Loucy (cell line): ENCODE data around the gene WDR5B.
A peak's percentile ranks its signal among the peaks of the same experiment; 100 is the strongest.

ENCODE experiments used
- H2AFZ ChIP-seq: fragments of 200-600 bp; sonication (generic); 2 replicates; pipeline ENCODE4 v1.6.0; 2016; ENCODE audit warnings: antibody characterized with exemption, mild to moderate bottlenecking, low read length, moderate library complexity
- H3F3A ChIP-seq: fragments of 200-600 bp; 2 replicates; pipeline ENCODE4 v1.6.0; 2016; ENCODE audit warnings: antibody characterized with exemption, low read depth, mild to moderate bottlenecking
- H3K27me3 ChIP-seq: fragments of 200-600 bp; sonication (generic); 2 replicates; pipeline ENCODE4 v1.6.1; 2014; ENCODE audit warnings: low read length, mild to moderate bottlenecking; ENCODE audit not compliant: insufficient read depth, poor library complexity, severe bottlenecking
- H3K36me3 ChIP-seq: fragments of 200-600 bp; sonication (generic); 2 replicates; pipeline ENCODE4 v1.6.1; 2016; ENCODE audit warnings: low read length; ENCODE audit not compliant: insufficient read depth
- H3K4me1 ChIP-seq: fragments of 200-600 bp; sonication (generic); 2 replicates; pipeline ENCODE4 v1.5.1; 2014; ENCODE audit warnings: low read length, mild to moderate bottlenecking; ENCODE audit not compliant: insufficient read depth, poor library complexity, severe bottlenecking
- H3K4me2 ChIP-seq: fragments of 200-600 bp; sonication (generic); 2 replicates; pipeline ENCODE4 v1.6.0; 2014; ENCODE audit warnings: antibody characterized with exemption, low read length, low read depth, mild to moderate bottlenecking; ENCODE audit not compliant: poor library complexity, severe bottlenecking
- H3K4me3 ChIP-seq: fragments of 200-600 bp; sonication (generic); 2 replicates; pipeline ENCODE4 v1.5.1; 2014; ENCODE audit warnings: low read length, mild to moderate bottlenecking, mixed read lengths; ENCODE audit not compliant: poor library complexity, severe bottlenecking
- H3K79me2 ChIP-seq: fragments of 200-600 bp; sonication (generic); 2 replicates; pipeline ENCODE4 v1.6.1; 2014; ENCODE audit warnings: low read length; ENCODE audit not compliant: insufficient read depth
- H3K9ac ChIP-seq: fragments of 200-600 bp; sonication (generic); 2 replicates; pipeline ENCODE4 v1.6.0; 2014; ENCODE audit warnings: mild to moderate bottlenecking, low read depth, low read length, moderate library complexity; ENCODE audit not compliant: poor library complexity, severe bottlenecking
- H3K9me2 ChIP-seq: fragments of 200-600 bp; sonication (generic); replicated peaks from 2 replicates; pipeline ENCODE4 v1.6.1; 2016; ENCODE audit warnings: low read depth, low read length, mixed read lengths
- H3K9me3 ChIP-seq: fragments of 200-600 bp; sonication (generic); 2 replicates; pipeline ENCODE4 v1.6.1; 2014; ENCODE audit warnings: mild to moderate bottlenecking, antibody characterized with exemption, low read length, low read depth; ENCODE audit not compliant: insufficient read depth
- H4K20me1 ChIP-seq: fragments of 200-600 bp; sonication (generic); 2 replicates; pipeline ENCODE4 v1.6.0; 2014; ENCODE audit warnings: antibody characterized with exemption, low read length, mild to moderate bottlenecking; ENCODE audit not compliant: insufficient read depth, poor library complexity, severe bottlenecking
- EZH2phosphoT487 ChIP-seq: fragments of 200-600 bp; IDR thresholded peaks from 2 replicates; pipeline ENCODE4 v1.6.1; 2018; ENCODE audit warnings: antibody characterized with exemption, mild to moderate bottlenecking, moderate library complexity, borderline replicate concordance
- TF ChIP-seq, protein P1 (sequence below): fragments of 200-600 bp; sonication (generic); conservative IDR thresholded peaks from 2 replicates; pipeline ENCODE4 v1.5.1; 2014; ENCODE audit warnings: mild to moderate bottlenecking, antibody characterized with exemption, low read length

WDR5B gene

DNA sequence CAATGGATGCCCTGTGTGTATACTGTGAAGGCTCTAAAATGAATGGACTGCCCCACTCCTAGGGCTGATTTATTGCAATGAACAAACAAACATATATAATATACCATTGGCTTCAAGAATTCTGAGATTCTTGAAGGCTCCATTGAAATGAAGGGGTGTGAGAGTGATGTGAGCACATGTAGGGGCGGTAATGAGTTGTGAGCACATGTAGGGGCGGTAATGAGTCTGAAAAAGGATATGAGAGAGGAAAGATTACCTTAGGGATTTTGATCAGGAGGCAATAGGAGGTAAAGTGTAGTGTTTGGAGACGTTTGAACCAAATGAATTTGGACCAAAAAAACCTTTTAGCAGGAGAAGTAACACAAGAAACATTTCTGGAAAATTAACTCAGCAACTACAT is 28.2 kb downstream of the WDR5B start:
- H2AFZ ChIP-seq: no peak overlapping the region
- H3K4me1 ChIP-seq: peaks cover 52% of the 10 kb centered on the region
- no peaks in the 10 kb centered on the region for H3K9me2 ChIP-seq
- H3K36me3 ChIP-seq: no peaks in the 10 kb centered on the region
- H3K79me2 ChIP-seq: peaks cover 83% of the 10 kb centered on the region
- H3K9ac ChIP-seq: no peak overlapping the region
- peaks cover 11% of the 10 kb centered on the region for H4K20me1 ChIP-seq
- no peaks in the 10 kb centered on the region for H3K9me3 ChIP-seq
- H3F3A ChIP-seq: no peaks in the 10 kb centered on the region
- H3K4me2 ChIP-seq: peak overlapping the region; percentile 98
- peak overlapping the region; percentile 91 for H3K4me3 ChIP-seq
- no peaks in the 10 kb centered on the region for H3K27me3 ChIP-seq
- TF ChIP-seq, protein P1, sequence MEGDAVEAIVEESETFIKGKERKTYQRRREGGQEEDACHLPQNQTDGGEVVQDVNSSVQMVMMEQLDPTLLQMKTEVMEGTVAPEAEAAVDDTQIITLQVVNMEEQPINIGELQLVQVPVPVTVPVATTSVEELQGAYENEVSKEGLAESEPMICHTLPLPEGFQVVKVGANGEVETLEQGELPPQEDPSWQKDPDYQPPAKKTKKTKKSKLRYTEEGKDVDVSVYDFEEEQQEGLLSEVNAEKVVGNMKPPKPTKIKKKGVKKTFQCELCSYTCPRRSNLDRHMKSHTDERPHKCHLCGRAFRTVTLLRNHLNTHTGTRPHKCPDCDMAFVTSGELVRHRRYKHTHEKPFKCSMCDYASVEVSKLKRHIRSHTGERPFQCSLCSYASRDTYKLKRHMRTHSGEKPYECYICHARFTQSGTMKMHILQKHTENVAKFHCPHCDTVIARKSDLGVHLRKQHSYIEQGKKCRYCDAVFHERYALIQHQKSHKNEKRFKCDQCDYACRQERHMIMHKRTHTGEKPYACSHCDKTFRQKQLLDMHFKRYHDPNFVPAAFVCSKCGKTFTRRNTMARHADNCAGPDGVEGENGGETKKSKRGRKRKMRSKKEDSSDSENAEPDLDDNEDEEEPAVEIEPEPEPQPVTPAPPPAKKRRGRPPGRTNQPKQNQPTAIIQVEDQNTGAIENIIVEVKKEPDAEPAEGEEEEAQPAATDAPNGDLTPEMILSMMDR: peak; percentile 31
- TF ChIP-seq EZH2phosphoT487: no peak

GRCh38 chr3:122383771-122384697 is 31.8 kb downstream of the WDR5B start, which contains the start of gene FAM162A:
Gene FAM162A (plus strand): TSS chr3:122384182. CDS start chr3:122384266, 84 bp downstream.
- Histone ChIP-seq H3K9me2 (no peaks in the 10 kb centered on the region), H3F3A (no peaks in the 10 kb centered on the region), H3K4me3 (peak within 1 kb of the TSS; percentile 91), H3K27me3 (no peaks in the 10 kb centered on the region), H4K20me1 (peaks cover 7% of the 10 kb centered on the region), H3K36me3 (no peaks in the 10 kb centered on the region), H3K9ac (peak within 1 kb of the TSS; percentile 87), H3K9me3 (no peaks in the 10 kb centered on the region), H3K4me2 (peak within 1 kb of the TSS; percentile 98), H3K79me2 (peaks cover 87% of the 10 kb centered on the region), H2AFZ (peak within 1 kb of the TSS; percentile 93), H3K4me1 (peaks cover 56% of the 10 kb centered on the region)
- TF ChIP-seq, protein P1: peak; percentile 62
- no peak for TF ChIP-seq EZH2phosphoT487

DNA sequence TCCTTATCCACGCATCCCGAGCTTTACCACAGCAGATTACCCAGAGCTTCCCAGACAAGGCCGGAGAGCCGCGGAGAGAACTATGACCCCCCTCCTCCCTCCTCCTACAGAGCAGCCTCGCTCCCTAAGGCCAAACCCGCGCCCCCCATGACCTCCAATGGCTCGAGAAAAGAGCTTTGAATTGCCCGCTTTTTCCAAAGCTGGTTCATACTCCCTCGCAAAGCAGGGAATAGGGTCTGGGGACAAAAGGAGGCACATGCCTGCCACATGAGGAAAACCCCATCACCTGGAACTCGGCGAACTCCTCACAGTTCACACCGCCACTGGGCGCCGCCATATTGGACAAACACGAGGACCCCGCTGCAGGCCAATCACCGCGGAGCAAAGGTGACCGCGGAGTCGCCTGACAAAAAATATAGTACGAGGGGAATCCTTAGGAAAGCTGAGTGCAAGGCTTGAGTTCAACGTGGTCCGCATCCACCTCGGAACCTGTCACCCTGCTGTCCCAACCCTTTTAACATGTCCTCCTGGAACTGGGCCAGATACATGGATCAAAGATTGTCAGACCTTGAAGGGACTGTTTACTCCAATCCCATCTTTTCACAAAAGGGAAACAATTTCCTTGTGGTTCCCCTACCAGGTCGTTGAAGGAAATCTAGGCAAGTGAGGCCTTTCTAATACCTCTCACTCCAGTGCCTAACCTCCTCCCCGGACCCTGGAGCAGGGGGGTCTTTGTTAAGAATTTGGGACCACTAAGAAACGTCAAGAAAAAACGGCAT is 32.8 kb downstream of the WDR5B start, which contains the start of gene MIX23:
TSS of gene MIX23 (minus strand) at position 344 of the 779 bp plus-strand sequence. CDS start at position 337, 7 bp downstream.
- Histone ChIP-seq H3K79me2 (peaks cover 81% of the 10 kb centered on the region), H3K4me1 (peaks cover 52% of the 10 kb centered on the region), H3K4me2 (peak within 1 kb of the TSS; percentile 98)

More for the DNA sequence above, 32.8 kb downstream of the WDR5B start, which contains the start of gene MIX23:
- Histone ChIP-seq H3K9me2 (no peaks in the 10 kb centered on the region), H4K20me1 (peaks cover 7% of the 10 kb centered on the region), H3K9ac (peak within 1 kb of the TSS; percentile 87), H3F3A (no peaks in the 10 kb centered on the region), H3K9me3 (no peaks in the 10 kb centered on the region), H3K4me3 (peak within 1 kb of the TSS; percentile 91), H3K36me3 (no peaks in the 10 kb centered on the region), H2AFZ (peak within 1 kb of the TSS; percentile 93), H3K27me3 (no peaks in the 10 kb centered on the region)
- TF ChIP-seq, protein P1: no peak
- no peak for TF ChIP-seq EZH2phosphoT487
